CD4-positive, alpha-beta T cell treated with Interleukin-17A for 1 hour (primary cell): ENCODE data around the gene PRSS56.

Experiments used
- DNase-seq: peaks from one replicate; pipeline ENCODE4 v3.0.0-alpha.2; 2020

Gene PRSS56

GRCh38 chr2:232502911-232503808, 17.0 kb upstream of the PRSS56 start:
- DNase-seq = peak; percentile 11

GRCh38 chr2:232503809-232504323, 16.3 kb upstream of the PRSS56 start:
- no peak for DNase-seq

- no peak for DNase-seq
Observed at GRCh38 chr2:232504438-232504837, 15.8 kb upstream of the PRSS56 start.

GRCh38 chr2:232505856-232506255, 14.3 kb upstream of the PRSS56 start:
- DNase-seq = no peak

GRCh38 chr2:232506709-232507108, 13.5 kb upstream of the PRSS56 start:
- no peak for DNase-seq

GRCh38 chr2:232508251-232508650, 11.9 kb upstream of the PRSS56 start:
- no peak for DNase-seq

GRCh38 chr2:232511336-232511890, 8.8 kb upstream of the PRSS56 start:
- no peak for DNase-seq

- no peak for DNase-seq
Observed at GRCh38 chr2:232512602-232513001, 7.6 kb upstream of the PRSS56 start.

GRCh38 chr2:232513353-232513752, 6.8 kb upstream of the PRSS56 start:
- DNase-seq = no peak

- no peak for DNase-seq
Observed at GRCh38 chr2:232515639-232516038, 4.5 kb upstream of the PRSS56 start.

- no peak for DNase-seq
Observed at GRCh38 chr2:232516551-232516950, 3.6 kb upstream of the PRSS56 start.

- no peak for DNase-seq
Observed at GRCh38 chr2:232518844-232519243, 1.3 kb upstream of the PRSS56 start.

GRCh38 chr2:232520489-232520888, 301 bp downstream of the PRSS56 start:
- no peak for DNase-seq

GRCh38 chr2:232521098-232521497, 910 bp downstream of the PRSS56 start:
- no peak for DNase-seq

- DNase-seq = peak; percentile 55
Observed at GRCh38 chr2:232521959-232522622, 1.9 kb downstream of the PRSS56 start.

GRCh38 chr2:232522623-232523401, 2.6 kb downstream of the PRSS56 start:
- DNase-seq = no peak

GRCh38 chr2:232523402-232523681, 3.2 kb downstream of the PRSS56 start:
- DNase-seq = no peak

GRCh38 chr2:232523682-232524597, 3.8 kb downstream of the PRSS56 start:
- peak; percentile 15 for DNase-seq

GRCh38 chr2:232524771-232525170, 4.6 kb downstream of the PRSS56 start:
- DNase-seq = no peak

GRCh38 chr2:232525199-232525598, 5.0 kb downstream of the PRSS56 start:
- DNase-seq = no peak

GRCh38 chr2:232525791-232526371, 5.7 kb downstream of the PRSS56 start, which contains the start of gene CHRND:
CHRND (plus strand) TSS chr2:232526160; CDS start chr2:232526216, 56 bp downstream.
- no peak for DNase-seq
